GM12891 (cell line): ENCODE measurements around the gene EXT2.

Experiments used
- POLR2A ChIP-seq: IDR thresholded peaks from 2 replicates; pipeline ENCODE4 v1.6.1; 2011; ENCODE audit warnings: low read depth, low read length, control low read depth
- POLR2AphosphoS5 ChIP-seq: IDR thresholded peaks from 2 replicates; pipeline ENCODE4 v1.6.1; 2011; ENCODE audit warnings: low read depth, low read length, control low read depth
- SPI1 ChIP-seq: IDR thresholded peaks from 2 replicates; pipeline ENCODE4 v1.6.1; 2011; ENCODE audit warnings: low read depth, low read length, control low read depth
- TAF1 ChIP-seq: IDR thresholded peaks from 2 replicates; pipeline ENCODE4 v1.6.1; 2011; ENCODE audit warnings: low read depth, low read length, control low read depth

DNA sequence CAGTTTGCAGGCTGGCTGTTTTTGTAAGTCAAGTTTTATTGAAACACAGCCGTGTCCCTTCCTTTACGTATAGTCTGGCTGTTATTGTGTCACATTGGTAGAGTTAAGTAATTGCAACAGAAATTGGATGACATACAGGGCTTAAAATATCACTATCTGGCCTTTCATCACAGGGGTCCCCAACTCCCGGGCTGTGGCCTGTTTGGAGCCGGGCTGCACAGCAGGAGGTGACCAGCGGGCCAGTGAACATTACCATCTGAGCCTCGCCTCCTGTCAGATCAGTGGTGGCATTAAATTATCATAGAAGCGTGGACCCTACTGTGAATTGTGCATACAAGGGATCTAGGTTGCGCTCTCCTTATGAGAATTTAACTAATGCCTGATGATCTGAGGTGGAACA, 31.7 kb downstream of the EXT2 start:
- TF ChIP-seq SPI1 (no peak), POLR2A (no peak), POLR2AphosphoS5 (no peak), TAF1 (no peak)
